ENCODE results near the gene NBAS. TPM values are rescaled to one million over a fixed set of nuclear protein-coding genes. Genes with fewer than 3 reads are reported as not detected.
"Not testable (repeated sequence)": the region's sequence is repeated elsewhere in the genome, so short reads cannot be mapped to it uniquely, and the experiment has no call there.

Gene NBAS
- total and polyA plus RNA-seq, 8 donors: 26.6 to 36.7 (median 31.1) TPM

DNA sequence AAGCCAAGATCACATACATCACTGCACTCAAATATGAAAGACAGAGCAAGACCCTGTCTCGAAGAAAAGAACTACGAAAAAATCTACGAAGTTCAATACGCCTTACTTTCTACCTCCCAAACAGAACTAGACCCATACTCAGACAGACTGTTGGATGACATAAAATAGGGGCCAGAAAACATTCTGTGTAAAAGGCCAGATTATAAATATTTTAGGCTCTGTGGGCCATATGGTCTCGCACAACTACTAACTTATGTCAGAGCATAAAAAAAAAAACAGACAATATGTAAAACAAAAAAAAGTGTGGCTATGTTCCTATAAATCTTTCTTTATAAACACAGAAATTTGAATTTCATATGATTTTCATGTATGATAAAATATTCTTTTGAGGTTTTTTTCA, 40.8 kb downstream of the NBAS start:
- no peak for FAIRE-seq
- TF ChIP-seq, protein P1, sequence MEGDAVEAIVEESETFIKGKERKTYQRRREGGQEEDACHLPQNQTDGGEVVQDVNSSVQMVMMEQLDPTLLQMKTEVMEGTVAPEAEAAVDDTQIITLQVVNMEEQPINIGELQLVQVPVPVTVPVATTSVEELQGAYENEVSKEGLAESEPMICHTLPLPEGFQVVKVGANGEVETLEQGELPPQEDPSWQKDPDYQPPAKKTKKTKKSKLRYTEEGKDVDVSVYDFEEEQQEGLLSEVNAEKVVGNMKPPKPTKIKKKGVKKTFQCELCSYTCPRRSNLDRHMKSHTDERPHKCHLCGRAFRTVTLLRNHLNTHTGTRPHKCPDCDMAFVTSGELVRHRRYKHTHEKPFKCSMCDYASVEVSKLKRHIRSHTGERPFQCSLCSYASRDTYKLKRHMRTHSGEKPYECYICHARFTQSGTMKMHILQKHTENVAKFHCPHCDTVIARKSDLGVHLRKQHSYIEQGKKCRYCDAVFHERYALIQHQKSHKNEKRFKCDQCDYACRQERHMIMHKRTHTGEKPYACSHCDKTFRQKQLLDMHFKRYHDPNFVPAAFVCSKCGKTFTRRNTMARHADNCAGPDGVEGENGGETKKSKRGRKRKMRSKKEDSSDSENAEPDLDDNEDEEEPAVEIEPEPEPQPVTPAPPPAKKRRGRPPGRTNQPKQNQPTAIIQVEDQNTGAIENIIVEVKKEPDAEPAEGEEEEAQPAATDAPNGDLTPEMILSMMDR (IDR thresholded peaks at IDR 0.05): no peak

DNA sequence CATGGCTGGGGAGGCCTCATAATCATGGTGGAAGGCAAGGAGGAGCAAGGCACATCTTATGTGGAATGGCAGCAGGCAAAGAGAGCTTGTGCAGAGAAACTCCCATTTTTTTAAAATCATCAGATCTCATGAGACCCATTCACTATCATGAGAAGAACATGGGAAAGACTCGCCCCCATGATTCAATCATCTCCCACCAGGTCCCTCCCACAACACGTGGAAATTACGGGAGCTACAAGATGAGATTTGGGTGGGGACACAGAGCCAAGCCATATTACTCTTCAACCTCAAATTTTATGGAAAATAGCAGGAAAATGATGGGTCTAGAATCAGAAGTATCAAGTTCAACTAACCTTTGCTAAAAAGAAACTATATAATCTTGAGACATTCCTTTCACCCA, 42.4 kb downstream of the NBAS start:
- DNase-seq; ATAC-seq; FAIRE-seq; H3K4me3 ChIP-seq; intact Hi-C loops (cut with DNase I); H3K27me3 ChIP-seq; H3K36me3 ChIP-seq; H3K27ac ChIP-seq; H3K4me1 ChIP-seq; H3K9me3 ChIP-seq: not testable (repeated sequence)
- WGBS, 2 donors: 97 to 99% methylated on average over 3 of the region's 3 CpGs

More for the DNA sequence above, 40.8 kb downstream of the NBAS start:
- H3K4me1 ChIP-seq: no peaks in the 10 kb centered on the region
- peaks cover 0 to 6% (median 0%) of the 10 kb centered on the region in 3 donors for H3K36me3 ChIP-seq
- H3K27ac ChIP-seq: no peak overlapping the region
- H3K27me3 ChIP-seq: no peaks in the 10 kb centered on the region
- no peak for ATAC-seq
- 98% methylated on average over 5 of the region's 5 CpGs for WGBS, 2 donors
- no peak overlapping the region for H3K4me3 ChIP-seq
- no peak for DNase-seq
- no peaks in the 10 kb centered on the region for H3K9me3 ChIP-seq
- intact Hi-C loops (cut with DNase I): no loop called here

DNA sequence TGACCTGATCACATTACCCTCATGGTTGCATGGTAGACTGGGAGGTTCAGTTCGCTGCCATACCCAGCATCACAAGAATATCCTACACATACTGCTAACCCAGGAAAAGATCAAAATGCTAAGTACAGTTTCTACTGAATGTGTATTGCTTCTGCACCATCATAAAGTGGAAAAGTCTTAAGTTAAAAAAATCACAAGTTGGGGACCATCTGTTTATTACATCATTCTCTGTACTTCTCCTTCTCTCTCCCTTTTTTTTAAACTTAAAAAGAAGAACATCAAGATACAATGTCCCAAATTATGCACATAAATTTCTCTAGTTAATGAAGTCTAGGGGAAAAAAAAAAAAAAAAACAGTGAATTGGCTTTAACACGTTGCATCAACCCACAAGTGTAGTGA, 43.3 kb downstream of the NBAS start:
- DNase-seq (no peak), ATAC-seq (no peak), FAIRE-seq (no peak)
- no peak overlapping the region for H3K4me3 ChIP-seq
- no peaks in the 10 kb centered on the region for H3K9me3 ChIP-seq
- H3K36me3 ChIP-seq: no peaks in the 10 kb centered on the region
- no peaks in the 10 kb centered on the region for H3K27me3 ChIP-seq
- TF ChIP-seq, protein P1 (IDR thresholded peaks at IDR 0.05): no peak
- no peak overlapping the region for H3K27ac ChIP-seq
- H3K4me1 ChIP-seq: no peaks in the 10 kb centered on the region
- 91 to 92% methylated on average over 2 of the region's 2 CpGs for WGBS, 2 donors
- intact Hi-C loops (cut with DNase I): no loop called here

DNA sequence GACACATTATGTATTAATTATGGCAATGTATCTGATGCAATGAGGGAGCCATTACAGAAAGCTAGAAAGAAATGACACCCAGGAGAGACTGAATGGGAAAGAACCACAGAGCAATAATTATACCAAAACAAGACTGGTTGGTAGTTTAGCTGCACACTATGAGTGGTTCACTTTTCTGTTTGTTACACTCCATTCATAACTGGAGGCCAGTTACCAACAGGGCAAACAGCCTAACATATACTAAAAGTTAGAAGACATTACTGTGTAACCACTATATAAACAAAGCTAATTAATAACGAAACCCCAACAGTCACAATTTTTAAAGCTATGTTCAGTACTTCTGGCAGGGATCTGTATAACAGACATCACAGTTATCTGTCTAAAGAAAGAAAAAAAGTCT, 49.4 kb downstream of the NBAS start:
- no peaks in the 10 kb centered on the region for H3K27me3 ChIP-seq
- no peak for DNase-seq
- ATAC-seq: no peak
- H3K4me3 ChIP-seq: no peak overlapping the region
- FAIRE-seq: no peak
- H3K4me1 ChIP-seq: no peaks in the 10 kb centered on the region
- TF ChIP-seq, protein P1 (IDR thresholded peaks at IDR 0.05): no peak
- WGBS, 2 donors: 79 to 90% methylated on average over 1 of the region's 1 CpG
- no peak overlapping the region for H3K27ac ChIP-seq
- peaks cover 0 to 19% (median 2%) of the 10 kb centered on the region in 3 donors for H3K36me3 ChIP-seq
- intact Hi-C loops (cut with DNase I): no loop called here
- no peaks in the 10 kb centered on the region for H3K9me3 ChIP-seq

DNA sequence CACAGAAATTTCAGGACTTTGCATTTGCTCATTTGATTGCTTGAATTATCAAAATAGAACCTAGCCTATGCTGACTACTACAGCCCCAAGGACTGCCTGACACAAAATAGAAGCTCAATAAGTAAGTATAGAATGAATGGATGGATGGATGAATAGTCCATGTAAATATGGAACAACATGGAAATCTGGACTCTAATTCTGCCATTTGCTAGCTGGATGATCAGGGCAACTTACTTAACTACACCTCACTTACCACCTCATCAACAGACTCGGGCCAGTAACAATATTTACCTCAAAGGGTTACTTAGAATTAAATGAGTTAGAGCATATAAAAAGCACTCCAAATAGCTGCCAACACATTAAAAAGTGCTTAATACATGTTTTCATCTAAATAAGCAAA, 50.6 kb downstream of the NBAS start:
- Histone ChIP-seq H3K27ac (no peak overlapping the region), H3K36me3 (peaks cover 0 to 19% (median 2%) of the 10 kb centered on the region in 3 donors), H3K27me3 (no peaks in the 10 kb centered on the region), H3K9me3 (no peaks in the 10 kb centered on the region), H3K4me3 (no peak overlapping the region), H3K4me1 (no peaks in the 10 kb centered on the region)
- 90 to 96% methylated on average over 1 of the region's 1 CpG for WGBS, 2 donors
- ATAC-seq (no peak), DNase-seq (no peak), FAIRE-seq (no peak)
- TF ChIP-seq, protein P1 (IDR thresholded peaks at IDR 0.05): no peak
- intact Hi-C loops (cut with DNase I): no loop called here
